GM19240 (cell line): ENCODE results near the gene ZGLP1.

Experiments
- DNase-seq: peaks from one replicate; pipeline ENCODE4 v3.0.0; 2011; ENCODE audit warnings: low spot score; ENCODE audit not compliant: insufficient read length

The ZGLP1 gene

GRCh38 chr19:10328558-10329429 lies 19.2 kb upstream of the ZGLP1 start:
- no peak for DNase-seq

- DNase-seq, result no peak
These were observed 18.2 kb upstream of the ZGLP1 start for GRCh38 chr19:10327793-10328192.

GRCh38 chr19:10325732-10326131 lies 16.1 kb upstream of the ZGLP1 start:
- DNase-seq, result no peak

- no peak for DNase-seq
These were observed 12.5 kb upstream of the ZGLP1 start for GRCh38 chr19:10321874-10322835.

GRCh38 chr19:10321417-10321797 lies 11.8 kb upstream of the ZGLP1 start:
- no peak for DNase-seq

- DNase-seq, result no peak
These were observed 11.2 kb upstream of the ZGLP1 start for GRCh38 chr19:10320602-10321416.

GRCh38 chr19:10318807-10319682 lies 9.4 kb upstream of the ZGLP1 start:
- DNase-seq, result no peak

- no peak for DNase-seq
These were observed 8.3 kb upstream of the ZGLP1 start for GRCh38 chr19:10317857-10318462.

- no peak for DNase-seq
These were observed 7.6 kb upstream of the ZGLP1 start for GRCh38 chr19:10317045-10317856.

- no peak for DNase-seq
These were observed 6.8 kb upstream of the ZGLP1 start for GRCh38 chr19:10316229-10317044.

GRCh38 chr19:10315335-10316214 lies 6.0 kb upstream of the ZGLP1 start, which contains the start of gene FDX2:
TSS of gene FDX2 (minus strand) at chr19:10316015. CDS start at chr19:10315996, 19 bp downstream.
- peak; percentile 95 for DNase-seq

GRCh38 chr19:10306327-10306726 lies 3.3 kb downstream of the ZGLP1 start:
- no peak for DNase-seq

- no peak for DNase-seq
These were observed 4.3 kb downstream of the ZGLP1 start for GRCh38 chr19:10305139-10305806.

- no peak for DNase-seq
These were observed 9.8 kb downstream of the ZGLP1 start for GRCh38 chr19:10299545-10300458.

- no peak for DNase-seq
These were observed 13.6 kb downstream of the ZGLP1 start for GRCh38 chr19:10295847-10296591.
